GM12875 (cell line): ENCODE data around the gene LRRC28.

ENCODE experiments used
- H3K4me3 ChIP-seq: one replicate; pipeline ENCODE4 v1.5.1; 2011; ENCODE audit warnings: low read depth, low read length, control low read depth
- TF ChIP-seq, protein P1 (sequence below): IDR thresholded peaks from 2 replicates; pipeline ENCODE4 v1.5.1; 2011; ENCODE audit warnings: low read depth, mild to moderate bottlenecking, control low read depth, inconsistent platforms, low read length, moderate library complexity, borderline replicate concordance; ENCODE audit not compliant: insufficient read depth

LRRC28 gene

DNA sequence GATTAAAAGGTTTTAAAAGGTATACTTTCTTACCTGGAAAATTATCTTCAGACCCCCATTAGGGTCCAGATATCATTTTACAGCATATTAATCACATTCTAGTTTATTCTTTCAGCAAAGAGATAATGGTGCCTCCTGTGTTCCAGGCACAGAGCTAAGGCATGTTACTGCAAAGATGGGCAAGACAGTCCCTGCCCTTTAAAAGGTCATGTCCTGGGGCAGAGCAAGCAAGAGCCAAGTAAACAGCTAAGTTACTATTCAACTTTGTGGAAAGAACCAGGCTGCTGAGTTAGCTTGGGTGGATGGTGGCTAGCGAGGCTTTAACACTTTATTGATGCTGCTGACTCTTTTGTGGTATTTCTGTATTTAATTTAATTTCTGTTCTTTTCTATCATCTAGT, 75.0 kb downstream of the LRRC28 start:
- TF ChIP-seq, protein P1, sequence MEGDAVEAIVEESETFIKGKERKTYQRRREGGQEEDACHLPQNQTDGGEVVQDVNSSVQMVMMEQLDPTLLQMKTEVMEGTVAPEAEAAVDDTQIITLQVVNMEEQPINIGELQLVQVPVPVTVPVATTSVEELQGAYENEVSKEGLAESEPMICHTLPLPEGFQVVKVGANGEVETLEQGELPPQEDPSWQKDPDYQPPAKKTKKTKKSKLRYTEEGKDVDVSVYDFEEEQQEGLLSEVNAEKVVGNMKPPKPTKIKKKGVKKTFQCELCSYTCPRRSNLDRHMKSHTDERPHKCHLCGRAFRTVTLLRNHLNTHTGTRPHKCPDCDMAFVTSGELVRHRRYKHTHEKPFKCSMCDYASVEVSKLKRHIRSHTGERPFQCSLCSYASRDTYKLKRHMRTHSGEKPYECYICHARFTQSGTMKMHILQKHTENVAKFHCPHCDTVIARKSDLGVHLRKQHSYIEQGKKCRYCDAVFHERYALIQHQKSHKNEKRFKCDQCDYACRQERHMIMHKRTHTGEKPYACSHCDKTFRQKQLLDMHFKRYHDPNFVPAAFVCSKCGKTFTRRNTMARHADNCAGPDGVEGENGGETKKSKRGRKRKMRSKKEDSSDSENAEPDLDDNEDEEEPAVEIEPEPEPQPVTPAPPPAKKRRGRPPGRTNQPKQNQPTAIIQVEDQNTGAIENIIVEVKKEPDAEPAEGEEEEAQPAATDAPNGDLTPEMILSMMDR = no peak
- no peak overlapping the region for H3K4me3 ChIP-seq

DNA sequence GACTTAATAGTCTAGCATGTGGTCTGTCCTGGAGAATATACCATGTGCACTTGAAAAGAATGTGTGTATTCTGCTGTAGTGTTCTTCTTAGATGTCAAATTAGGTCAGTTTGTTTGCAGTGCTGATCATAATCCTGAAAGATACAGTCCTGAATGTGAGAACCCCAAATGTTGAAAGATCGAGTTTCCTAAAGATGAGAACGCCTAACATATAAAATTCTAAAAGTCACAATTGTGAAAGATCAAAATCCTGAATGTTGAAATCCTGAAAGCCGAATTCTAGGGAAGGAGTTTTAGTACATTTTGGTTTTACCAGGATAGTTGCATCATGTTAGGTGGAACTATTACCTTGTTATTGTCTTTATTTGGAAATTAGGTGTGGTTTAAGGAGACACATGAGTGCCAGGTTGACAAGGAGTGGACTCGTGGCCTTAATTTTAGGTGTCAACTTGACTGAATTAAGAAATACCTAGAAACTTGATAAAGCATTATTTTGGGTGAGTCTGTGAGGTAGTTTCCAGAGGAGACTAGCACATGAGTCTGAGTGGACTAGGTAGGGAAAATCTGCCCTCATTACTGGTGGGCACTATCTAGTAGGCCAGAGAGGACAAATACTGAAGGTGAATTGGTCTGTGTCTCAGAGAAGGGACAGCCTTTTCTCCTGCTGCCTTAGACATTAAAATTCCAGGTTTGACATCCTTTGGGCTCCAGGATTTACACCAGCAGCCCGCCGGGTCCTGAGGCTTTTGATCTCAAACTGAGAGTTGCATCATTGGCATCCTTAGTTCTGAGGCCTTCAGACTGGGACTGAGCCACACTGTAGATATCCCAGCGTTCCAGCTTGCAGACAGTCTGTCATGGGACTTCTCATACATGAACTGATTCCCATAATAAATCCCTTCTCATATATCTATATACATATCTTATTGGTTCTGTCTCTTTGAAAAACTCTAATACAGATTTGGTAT, 77.1 kb downstream of the LRRC28 start:
- TF ChIP-seq, protein P1 = no peak
- no peak overlapping the region for H3K4me3 ChIP-seq

DNA sequence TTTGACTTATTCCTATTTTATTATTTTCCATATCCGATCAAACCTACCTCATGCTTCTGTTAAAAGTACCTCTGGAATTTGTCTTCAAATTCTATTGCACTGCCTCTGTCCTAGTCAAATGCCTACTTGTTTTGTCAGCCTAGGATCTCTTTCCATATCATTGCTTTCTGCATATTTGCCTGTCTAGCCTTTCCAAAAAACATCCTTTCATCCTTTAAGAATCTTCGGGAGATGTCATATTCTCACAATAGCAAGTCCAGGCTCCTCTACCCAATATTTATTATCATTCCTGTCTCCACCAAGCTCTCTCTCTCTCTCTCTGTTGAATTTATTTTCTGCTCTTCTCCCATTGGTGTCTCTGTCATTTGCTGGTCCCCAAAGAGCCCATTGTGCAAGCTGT, 80.1 kb downstream of the LRRC28 start:
- TF ChIP-seq, protein P1 = no peak
- H3K4me3 ChIP-seq = no peak overlapping the region

DNA sequence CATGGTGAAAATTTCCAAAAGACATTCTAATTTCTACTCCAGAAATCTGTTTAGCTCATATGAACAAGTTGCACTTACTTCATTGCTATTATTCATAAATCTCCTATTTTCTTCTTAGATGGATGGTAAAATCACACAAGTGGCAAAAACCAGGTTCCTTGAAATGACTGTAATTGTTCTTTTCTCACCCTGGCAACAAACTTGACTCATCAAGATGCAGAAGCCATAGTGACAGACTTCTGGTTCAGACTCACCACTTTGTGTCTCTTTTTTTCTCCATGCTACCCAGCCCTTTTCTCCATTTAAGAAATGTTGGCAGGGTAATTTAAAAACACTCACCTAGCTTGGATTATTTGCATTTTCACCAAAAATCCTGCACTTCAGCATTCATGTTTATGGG, 82.1 kb downstream of the LRRC28 start:
- TF ChIP-seq, protein P1 = no peak
- no peak overlapping the region for H3K4me3 ChIP-seq

DNA sequence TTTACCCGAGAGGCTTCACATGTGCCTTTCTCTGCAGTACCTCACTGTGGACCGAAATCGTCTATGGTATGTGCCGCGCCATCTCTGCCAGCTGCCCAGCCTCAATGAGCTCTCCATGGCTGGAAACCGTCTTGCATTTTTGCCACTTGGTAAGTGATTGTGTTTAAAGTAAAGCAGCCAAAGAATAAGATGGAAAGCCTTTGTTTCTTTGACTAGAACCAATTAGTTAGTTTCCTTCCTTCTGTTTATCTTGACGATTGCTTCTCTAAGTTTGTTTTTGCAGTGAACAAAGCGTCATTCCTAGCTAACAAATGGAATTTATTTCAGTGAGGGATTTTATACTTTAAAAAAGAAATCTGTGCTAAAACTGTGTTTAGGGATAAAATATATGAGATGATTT, 82.7 kb downstream of the LRRC28 start:
- no peak overlapping the region for H3K4me3 ChIP-seq
- TF ChIP-seq, protein P1 = no peak

DNA sequence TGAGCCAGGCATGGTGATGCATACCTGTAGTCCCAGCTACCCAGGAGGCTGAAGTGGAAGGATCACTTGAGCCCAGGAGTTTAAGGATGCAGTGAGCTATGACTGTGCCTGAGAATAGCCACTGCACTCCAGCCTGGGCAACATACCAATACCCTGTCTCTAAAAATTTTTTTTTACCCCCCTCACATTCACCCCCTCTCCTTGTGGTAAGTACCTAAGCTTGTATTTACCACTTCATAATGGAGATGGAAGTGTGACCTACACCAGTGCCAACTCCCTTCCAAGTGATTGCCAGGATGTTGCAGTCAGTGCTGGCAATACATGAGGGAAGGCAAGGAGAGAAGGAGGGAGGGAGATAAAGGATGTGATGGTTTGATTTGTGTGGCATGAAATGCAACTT, 84.2 kb downstream of the LRRC28 start:
- TF ChIP-seq, protein P1 = no peak

DNA sequence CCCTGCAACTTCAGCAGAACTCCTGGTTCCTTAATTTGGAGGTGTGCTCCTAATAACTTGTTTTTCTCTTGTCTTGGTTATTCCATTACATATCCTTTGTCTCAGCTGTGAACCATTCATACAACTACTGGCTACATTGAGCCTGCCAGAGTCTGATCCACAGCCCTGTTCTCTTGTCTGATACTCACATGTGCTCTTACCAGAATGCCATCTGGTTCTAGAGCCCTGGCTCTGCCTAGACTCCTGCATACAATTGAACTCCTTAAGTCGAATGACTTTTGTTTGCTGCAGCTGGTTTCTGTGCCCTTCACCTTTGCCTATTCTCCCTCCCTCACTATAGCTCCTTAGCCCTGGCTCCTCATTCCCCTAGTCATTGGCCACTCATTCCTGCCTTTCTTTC, 85.5 kb downstream of the LRRC28 start:
- TF ChIP-seq, protein P1 = no peak
- H3K4me3 ChIP-seq = no peak overlapping the region

More for the DNA sequence above, 84.2 kb downstream of the LRRC28 start:
- no peak overlapping the region for H3K4me3 ChIP-seq
